ENCODE measurements around the gene CNTNAP4.

CNTNAP4 gene

DNA sequence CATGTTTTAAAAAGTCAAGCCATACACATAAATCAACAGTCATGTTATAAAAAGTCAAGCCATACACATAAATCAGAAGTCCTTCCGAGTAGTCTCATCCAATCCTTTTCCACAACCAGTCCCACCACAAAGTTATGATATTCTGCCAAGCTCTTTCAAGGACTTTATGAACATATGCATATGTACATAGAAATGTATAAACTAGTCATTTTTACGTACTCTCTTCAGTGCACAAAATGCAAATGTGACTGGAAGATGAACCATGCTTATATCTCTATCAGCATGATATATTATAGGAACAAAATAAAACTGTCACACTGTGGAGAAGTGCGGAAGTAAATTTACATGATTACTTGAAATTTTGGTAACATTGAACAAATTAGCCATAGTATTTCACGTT is 200.9 kb downstream of the CNTNAP4 start:
- no peak overlapping the region for H3K4me3 ChIP-seq (ENCODE audit: low read depth, low read length)
- H3K27ac ChIP-seq, result no peak overlapping the region
- no peaks in the 10 kb centered on the region for H3K36me3 ChIP-seq (replicated peaks)
- in situ Hi-C loops (cut with HindIII; ENCODE audit: low pct_ligation_motif_present, low sequenced_read_pairs), result no loop called here
- TF ChIP-seq, protein P1, sequence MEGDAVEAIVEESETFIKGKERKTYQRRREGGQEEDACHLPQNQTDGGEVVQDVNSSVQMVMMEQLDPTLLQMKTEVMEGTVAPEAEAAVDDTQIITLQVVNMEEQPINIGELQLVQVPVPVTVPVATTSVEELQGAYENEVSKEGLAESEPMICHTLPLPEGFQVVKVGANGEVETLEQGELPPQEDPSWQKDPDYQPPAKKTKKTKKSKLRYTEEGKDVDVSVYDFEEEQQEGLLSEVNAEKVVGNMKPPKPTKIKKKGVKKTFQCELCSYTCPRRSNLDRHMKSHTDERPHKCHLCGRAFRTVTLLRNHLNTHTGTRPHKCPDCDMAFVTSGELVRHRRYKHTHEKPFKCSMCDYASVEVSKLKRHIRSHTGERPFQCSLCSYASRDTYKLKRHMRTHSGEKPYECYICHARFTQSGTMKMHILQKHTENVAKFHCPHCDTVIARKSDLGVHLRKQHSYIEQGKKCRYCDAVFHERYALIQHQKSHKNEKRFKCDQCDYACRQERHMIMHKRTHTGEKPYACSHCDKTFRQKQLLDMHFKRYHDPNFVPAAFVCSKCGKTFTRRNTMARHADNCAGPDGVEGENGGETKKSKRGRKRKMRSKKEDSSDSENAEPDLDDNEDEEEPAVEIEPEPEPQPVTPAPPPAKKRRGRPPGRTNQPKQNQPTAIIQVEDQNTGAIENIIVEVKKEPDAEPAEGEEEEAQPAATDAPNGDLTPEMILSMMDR (IDR thresholded peaks at IDR 0.05; ENCODE audit: low read depth, low read length, missing control alignments), result no peak
- H3K27me3 ChIP-seq (replicated peaks), result no peaks in the 10 kb centered on the region
- DNase-seq, result no peak

DNA sequence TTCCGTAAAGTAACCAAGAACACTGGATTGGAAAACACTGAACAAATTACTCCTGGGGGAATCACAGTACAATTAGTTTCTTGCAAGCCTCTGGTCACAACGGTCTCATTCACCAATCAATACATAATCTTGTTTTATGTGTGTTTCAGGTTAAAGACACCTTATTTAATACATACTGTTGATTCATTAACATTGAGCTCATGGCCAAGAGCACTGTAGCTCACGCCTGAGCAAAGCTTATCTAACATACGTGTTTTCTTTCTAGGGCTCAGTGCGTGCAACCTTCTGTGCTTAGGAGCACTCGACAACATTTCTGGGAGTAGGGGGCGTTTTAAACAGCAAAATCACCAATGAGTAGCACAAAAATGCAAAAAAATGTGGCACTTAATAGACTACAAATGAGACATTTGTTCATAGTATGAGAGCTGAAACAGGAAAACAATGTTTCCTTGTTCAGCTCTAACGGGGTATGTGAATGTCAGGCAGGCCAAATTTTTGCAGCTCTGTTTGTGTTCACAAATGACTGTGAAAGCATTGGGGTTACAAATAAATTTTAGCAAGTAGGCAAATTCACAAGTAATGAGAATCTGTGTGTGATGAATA is 206.2 kb downstream of the CNTNAP4 start:
- no peaks in the 10 kb centered on the region for H3K27me3 ChIP-seq (replicated peaks)
- TF ChIP-seq, protein P1 (IDR thresholded peaks at IDR 0.05; ENCODE audit: low read depth, low read length, missing control alignments), result no peak
- in situ Hi-C loops (cut with HindIII; ENCODE audit: low pct_ligation_motif_present, low sequenced_read_pairs), result no loop called here
- no peak for DNase-seq
- no peak overlapping the region for H3K4me3 ChIP-seq (ENCODE audit: low read depth, low read length)
- H3K36me3 ChIP-seq (replicated peaks), result no peaks in the 10 kb centered on the region
- no peak overlapping the region for H3K27ac ChIP-seq

DNA sequence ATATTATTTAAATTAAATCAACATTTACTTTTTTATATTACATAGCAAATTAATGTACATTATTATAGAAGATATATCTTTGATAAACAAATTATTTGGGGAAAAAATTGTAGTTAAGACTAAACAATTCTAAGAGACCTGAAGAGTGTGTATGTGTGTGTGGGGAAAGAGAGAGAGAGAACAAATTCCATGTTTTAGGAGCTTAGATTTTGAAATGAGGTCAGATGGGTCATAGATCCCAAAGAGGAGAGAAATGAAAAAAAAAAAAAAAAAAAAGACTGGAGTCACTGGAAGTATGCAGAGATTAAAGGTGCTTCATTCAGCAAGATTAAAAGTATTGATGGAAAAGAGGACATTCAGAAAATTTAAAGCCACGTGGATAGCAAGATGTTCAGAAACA is 206.8 kb downstream of the CNTNAP4 start:
- Histone ChIP-seq H3K27ac (no peak overlapping the region), H3K4me3 (ENCODE audit: low read depth, low read length) (no peak overlapping the region), H3K27me3 (replicated peaks) (no peaks in the 10 kb centered on the region), H3K36me3 (replicated peaks) (no peaks in the 10 kb centered on the region)
- in situ Hi-C loops (cut with HindIII; ENCODE audit: low pct_ligation_motif_present, low sequenced_read_pairs), result no loop called here
- TF ChIP-seq, protein P1 (IDR thresholded peaks at IDR 0.05; ENCODE audit: low read depth, low read length, missing control alignments), result no peak
- DNase-seq, result no peak

DNA sequence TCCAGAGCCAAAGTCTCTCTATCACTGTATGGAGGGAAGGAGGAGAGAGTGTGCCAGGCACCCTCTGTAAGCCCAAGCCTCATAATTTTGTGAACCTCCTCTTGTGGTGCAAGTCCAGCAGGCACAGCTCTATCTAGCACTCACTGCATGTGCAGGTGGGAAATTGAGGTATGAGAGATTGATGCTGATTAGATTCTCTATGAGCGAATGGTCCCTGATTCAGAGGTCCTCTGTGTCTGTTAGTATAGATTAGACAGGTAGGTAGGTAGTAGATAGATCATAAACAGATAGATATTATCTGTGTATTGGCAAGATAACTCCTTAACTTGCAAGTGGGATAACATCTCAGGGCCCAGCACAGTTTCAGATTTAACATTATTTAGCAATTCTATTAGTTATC is 209.5 kb downstream of the CNTNAP4 start:
- no peak overlapping the region for H3K4me3 ChIP-seq (ENCODE audit: low read depth, low read length)
- no peak for DNase-seq
- in situ Hi-C loops (cut with HindIII; ENCODE audit: low pct_ligation_motif_present, low sequenced_read_pairs), result no loop called here

DNA sequence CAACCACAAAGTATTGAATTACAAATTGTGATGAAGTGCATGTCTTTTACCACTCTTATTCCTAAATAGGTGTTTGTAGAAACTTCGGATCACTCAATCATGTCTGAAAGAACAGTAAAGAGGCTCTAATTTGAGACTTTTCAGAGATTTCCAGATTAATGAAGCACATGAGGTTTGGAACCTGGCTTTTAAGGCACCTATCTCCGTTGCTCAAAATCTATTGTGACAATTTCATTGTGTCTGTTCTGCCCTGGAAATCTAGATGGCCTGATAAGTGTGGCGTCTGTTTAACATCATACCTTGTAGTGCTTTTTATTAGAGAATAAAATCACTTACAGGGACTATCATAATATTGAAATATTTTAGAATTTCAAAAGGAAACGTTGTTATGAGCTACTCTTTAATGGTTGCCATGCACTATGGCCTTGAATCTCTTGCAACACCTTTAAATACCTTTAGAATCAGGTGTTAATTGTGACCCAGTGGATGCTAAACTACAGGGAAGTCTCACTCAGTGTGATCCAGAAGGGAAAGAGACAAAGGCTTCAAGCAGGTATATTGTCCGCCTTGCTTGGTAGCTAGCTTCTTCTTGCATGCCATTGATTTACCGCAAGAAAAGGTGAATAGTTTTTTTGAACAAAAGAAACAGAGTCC is 210.3 kb downstream of the CNTNAP4 start:
- Histone ChIP-seq H3K27me3 (replicated peaks) (no peaks in the 10 kb centered on the region), H3K36me3 (replicated peaks) (no peaks in the 10 kb centered on the region), H3K27ac (no peak overlapping the region), H3K4me3 (ENCODE audit: low read depth, low read length) (no peak overlapping the region)
- in situ Hi-C loops (cut with HindIII; ENCODE audit: low pct_ligation_motif_present, low sequenced_read_pairs), result no loop called here
- no peak for DNase-seq
- TF ChIP-seq, protein P1 (IDR thresholded peaks at IDR 0.05; ENCODE audit: low read depth, low read length, missing control alignments), result no peak

More for the DNA sequence above, 209.5 kb downstream of the CNTNAP4 start:
- Histone ChIP-seq H3K27me3 (replicated peaks) (no peaks in the 10 kb centered on the region), H3K27ac (no peak overlapping the region), H3K36me3 (replicated peaks) (no peaks in the 10 kb centered on the region)
- TF ChIP-seq, protein P1 (IDR thresholded peaks at IDR 0.05; ENCODE audit: low read depth, low read length, missing control alignments), result no peak

DNA sequence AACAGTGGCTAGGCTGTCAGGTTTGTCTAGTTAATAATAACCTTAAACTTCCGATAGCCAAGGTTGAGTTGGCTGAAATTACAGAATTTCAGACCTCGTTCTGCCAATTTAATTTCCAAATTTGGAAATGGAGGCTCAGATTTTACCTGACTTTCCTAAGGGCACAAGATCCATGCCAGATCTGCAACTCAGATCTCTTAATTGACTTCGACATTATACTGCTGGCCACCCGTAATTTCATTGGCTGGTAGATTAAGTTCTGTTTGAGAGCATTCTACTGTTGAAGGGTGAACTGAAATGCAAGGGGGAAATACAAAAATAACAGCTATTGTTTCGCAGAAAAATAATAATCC is 210.8 kb downstream of the CNTNAP4 start:
- Histone ChIP-seq H3K27ac (no peak overlapping the region), H3K27me3 (replicated peaks) (no peaks in the 10 kb centered on the region), H3K4me3 (ENCODE audit: low read depth, low read length) (no peak overlapping the region), H3K36me3 (replicated peaks) (no peaks in the 10 kb centered on the region)
- TF ChIP-seq, protein P1 (IDR thresholded peaks at IDR 0.05; ENCODE audit: low read depth, low read length, missing control alignments), result no peak
- in situ Hi-C loops (cut with HindIII; ENCODE audit: low pct_ligation_motif_present, low sequenced_read_pairs), result no loop called here
- no peak for DNase-seq
